Subcutaneous abdominal adipose tissue (tissue), 5 donors: ENCODE data around the gene ZNF584.

Experiments used
- H3K27ac ChIP-seq: one replicate; pipeline ENCODE4 v1.7.0; 2013; ENCODE audit warnings: low read depth, mild to moderate bottlenecking, inconsistent platforms, low read length, moderate library complexity
- H3K27me3 ChIP-seq, 5 donors: one replicate each; pipeline ENCODE4 v1.7.0; 2013; ENCODE audit warnings: low read length in 5 of 5, inconsistent platforms in 1 of 5; ENCODE audit not compliant: control insufficient read depth in 5 of 5, insufficient read depth in 4 of 5
- H3K36me3 ChIP-seq, 5 donors: one replicate each; pipeline ENCODE4 v1.7.0; 2013; ENCODE audit warnings: low read length in 5 of 5; ENCODE audit not compliant: control insufficient read depth in 5 of 5, insufficient read depth in 5 of 5
- H3K4me1 ChIP-seq, 5 donors: one replicate each; pipeline ENCODE4 v1.7.0; 2013; ENCODE audit warnings: low read length in 5 of 5, mild to moderate bottlenecking in 3 of 5, moderate library complexity in 1 of 5; ENCODE audit not compliant: control insufficient read depth in 5 of 5, insufficient read depth in 5 of 5
- H3K4me3 ChIP-seq, 5 donors: one replicate each; pipeline ENCODE4 v1.7.0; 2013; ENCODE audit warnings: low read length in 5 of 5, low read depth in 1 of 5
- H3K9ac ChIP-seq, 5 donors: one replicate each; pipeline ENCODE4 v1.7.0; 2013; ENCODE audit warnings: low read length in 5 of 5, mild to moderate bottlenecking in 4 of 5, moderate library complexity in 3 of 5
- H3K9me3 ChIP-seq, 5 donors: one replicate each; pipeline ENCODE4 v1.7.0; 2013; ENCODE audit warnings: low read length in 5 of 5; ENCODE audit not compliant: control insufficient read depth in 5 of 5
- donor health status: healthy.
- donor health status: healthy.
- donor health status: healthy.
- donor health status: healthy.
- donor health status: healthy.

Gene ZNF584

GRCh38 chr19:58406818-58407657 is 1.4 kb upstream of the ZNF584 start:
- Histone ChIP-seq H3K27me3 (no peaks in the 10 kb centered on the region), H3K9me3 (no peaks in the 10 kb centered on the region), H3K27ac (peak overlapping the region; percentile 91), H3K36me3 (no peaks in the 10 kb centered on the region), H3K4me1 (peaks cover 10 to 34% (median 31%) of the 10 kb centered on the region in 5 donors), H3K4me3 (peak overlapping the region; percentile 71 to 96 (median 91)), H3K9ac (peak overlapping the region in 4 of 5 donors; percentile 85 to 95 (median 88))

- Histone ChIP-seq H3K27me3 (no peaks in the 10 kb centered on the region), H3K4me3 (peak overlapping the region; percentile 71 to 96 (median 91)), H3K4me1 (peaks cover 10 to 31% (median 28%) of the 10 kb centered on the region in 5 donors), H3K9me3 (no peaks in the 10 kb centered on the region), H3K27ac (peak overlapping the region; percentile 91), H3K9ac (peak overlapping the region; percentile 68 to 95 (median 86)), H3K36me3 (no peaks in the 10 kb centered on the region)
Measured at GRCh38 chr19:58407658-58408151, 744 bp upstream of the ZNF584 start.

DNA sequence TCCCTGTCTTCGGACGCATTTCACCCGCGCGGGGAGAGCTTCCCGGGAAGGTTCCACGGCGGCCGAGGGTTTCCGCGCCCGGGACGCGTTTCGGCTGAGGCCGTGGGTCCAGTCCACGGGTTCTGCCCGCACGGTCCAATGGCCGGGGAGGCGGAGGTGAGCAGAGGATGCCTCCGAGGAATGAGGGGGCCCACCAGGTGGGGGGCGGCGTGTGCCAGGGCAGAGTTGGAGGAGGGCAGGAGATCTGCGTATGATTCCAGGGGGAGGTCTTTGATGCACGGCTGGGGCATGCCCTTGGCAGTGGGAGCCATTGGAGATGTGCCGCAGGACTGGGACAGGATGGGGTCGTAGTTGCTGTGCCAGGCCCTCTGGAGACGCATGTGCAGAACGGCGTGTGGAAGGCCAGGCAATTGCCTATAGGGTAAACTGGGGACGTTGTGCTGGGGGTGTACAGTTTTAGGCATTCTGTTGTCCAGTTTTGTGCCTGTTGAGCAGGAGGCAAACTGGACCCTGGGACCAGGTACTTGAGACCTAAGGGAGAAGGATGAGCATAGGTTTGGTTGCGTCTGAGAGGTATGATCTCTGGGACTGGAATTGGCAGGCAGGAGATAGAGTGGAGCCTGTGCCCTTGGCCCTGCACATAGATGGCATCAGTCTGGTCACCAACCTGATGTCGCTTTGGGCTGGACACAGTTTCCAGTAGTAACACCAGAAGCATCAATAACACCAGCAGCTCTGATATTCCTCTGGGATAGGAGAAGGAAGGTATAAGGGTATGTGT is 751 bp downstream of the ZNF584 start:
- H3K9me3 ChIP-seq = no peaks in the 10 kb centered on the region
- H3K4me1 ChIP-seq = peaks cover 10 to 31% (median 28%) of the 10 kb centered on the region in 5 donors
- H3K27ac ChIP-seq = peak overlapping the region; percentile 91
- peak overlapping the region; percentile 71 to 95 (median 86) for H3K9ac ChIP-seq
- no peaks in the 10 kb centered on the region for H3K36me3 ChIP-seq
- H3K4me3 ChIP-seq = peak overlapping the region; percentile 82 to 96 (median 91)
- H3K27me3 ChIP-seq = no peaks in the 10 kb centered on the region

DNA sequence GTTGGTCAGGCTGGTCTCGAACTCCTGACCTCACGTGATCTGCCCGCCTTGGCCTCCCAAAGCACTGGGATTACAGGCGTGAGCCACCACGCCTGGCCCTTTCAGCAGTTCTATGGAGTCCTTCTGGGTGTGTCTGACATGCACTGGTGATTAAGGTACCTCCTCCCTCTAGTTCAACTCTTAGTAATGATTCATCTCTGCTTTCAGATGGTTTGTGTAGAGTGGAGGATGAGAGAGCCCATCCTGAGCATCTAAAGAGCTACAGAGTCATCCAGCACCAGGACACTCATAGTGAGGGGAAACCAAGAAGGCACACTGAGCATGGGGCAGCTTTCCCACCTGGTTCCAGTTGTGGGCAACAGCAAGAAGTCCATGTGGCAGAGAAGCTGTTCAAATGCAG is 8.2 kb downstream of the ZNF584 start:
- H3K9me3 ChIP-seq = peaks cover 0 to 8% (median 0%) of the 10 kb centered on the region in 5 donors
- peaks cover 4 to 40% (median 33%) of the 10 kb centered on the region in 5 donors for H3K36me3 ChIP-seq
- no peaks in the 10 kb centered on the region for H3K27me3 ChIP-seq
- H3K4me1 ChIP-seq = peaks cover 0 to 3% (median 0%) of the 10 kb centered on the region in 5 donors
- H3K4me3 ChIP-seq = no peak overlapping the region
- no peak overlapping the region for H3K27ac ChIP-seq
- H3K9ac ChIP-seq = no peak overlapping the region

GRCh38 chr19:58417071-58417470 is 8.6 kb downstream of the ZNF584 start:
- Histone ChIP-seq H3K9ac (peak overlapping the region in 1 of 5 donors; percentile 42), H3K27ac (no peak overlapping the region), H3K4me3 (no peak overlapping the region), H3K4me1 (peaks cover 0 to 3% (median 0%) of the 10 kb centered on the region in 5 donors), H3K36me3 (peaks cover 4 to 40% (median 36%) of the 10 kb centered on the region in 5 donors), H3K9me3 (peaks cover 0 to 8% (median 0%) of the 10 kb centered on the region in 5 donors), H3K27me3 (no peaks in the 10 kb centered on the region)

- Histone ChIP-seq H3K9me3 (peaks cover 47 to 68% (median 61%) of the 10 kb centered on the region in 5 donors), H3K27ac (no peak overlapping the region), H3K27me3 (peaks cover 0 to 4% (median 0%) of the 10 kb centered on the region in 5 donors), H3K9ac (no peak overlapping the region), H3K4me3 (peak overlapping the region in 3 of 5 donors; percentile 6 to 37 (median 12)), H3K36me3 (peaks cover 4 to 25% (median 6%) of the 10 kb centered on the region in 5 donors), H3K4me1 (peaks cover 0 to 4% (median 0%) of the 10 kb centered on the region in 5 donors)
Measured at GRCh38 chr19:58428617-58429016, 20.2 kb downstream of the ZNF584 start.

DNA sequence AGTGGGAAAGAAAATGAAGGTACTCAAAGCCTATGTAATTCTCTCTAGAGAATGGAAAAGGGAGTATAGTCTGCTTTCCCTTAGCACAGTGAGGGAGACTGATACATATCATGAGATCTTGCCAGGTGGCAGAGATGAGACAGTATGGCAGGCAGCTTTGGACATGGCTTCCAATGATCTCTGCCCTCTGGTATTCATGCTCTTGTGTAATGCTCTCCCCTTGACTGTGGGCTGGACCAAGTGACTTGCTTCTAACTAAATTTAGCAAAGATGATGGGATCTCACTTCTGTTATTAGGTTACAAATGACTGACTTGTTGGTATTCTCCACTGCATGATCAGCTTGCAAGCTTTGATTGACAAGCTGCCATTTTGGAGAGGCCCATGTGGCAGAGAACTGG is 21.3 kb downstream of the ZNF584 start:
- Histone ChIP-seq H3K4me1 (peaks cover 0 to 12% (median 0%) of the 10 kb centered on the region in 5 donors), H3K27me3 (peaks cover 0 to 9% (median 0%) of the 10 kb centered on the region in 5 donors), H3K9me3 (peaks cover 59 to 79% (median 72%) of the 10 kb centered on the region in 5 donors), H3K9ac (no peak overlapping the region), H3K27ac (no peak overlapping the region), H3K36me3 (peaks cover 15 to 36% (median 17%) of the 10 kb centered on the region in 5 donors), H3K4me3 (peak overlapping the region in 4 of 5 donors; percentile 13 to 59 (median 49))

DNA sequence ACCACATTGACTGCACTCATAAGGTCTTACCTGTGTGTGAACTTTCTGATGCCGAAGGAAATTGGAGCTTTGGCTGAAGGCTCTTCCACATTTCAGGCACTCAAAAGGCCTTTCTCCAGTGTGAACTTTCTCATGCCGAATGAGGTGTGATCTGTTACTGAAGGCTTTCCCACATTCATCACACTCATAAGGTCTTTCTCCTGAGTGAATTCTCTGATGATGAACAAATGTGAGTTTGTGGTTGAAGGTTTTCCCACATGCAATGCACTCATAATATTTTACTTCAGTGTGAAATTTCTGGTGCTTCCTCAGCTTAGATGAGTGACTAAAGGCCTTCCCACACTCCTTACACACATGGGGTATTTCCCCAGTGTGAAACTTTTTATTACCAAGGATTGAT is 25.8 kb downstream of the ZNF584 start:
- Histone ChIP-seq H3K9me3 (peaks cover 74 to 90% (median 83%) of the 10 kb centered on the region in 5 donors), H3K4me1 (peaks cover under 1 to 14% (median 4%) of the 10 kb centered on the region in 5 donors), H3K36me3 (peaks cover 30 to 61% (median 45%) of the 10 kb centered on the region in 5 donors), H3K27me3 (peaks cover 0 to 9% (median 0%) of the 10 kb centered on the region in 5 donors), H3K27ac (no peak overlapping the region), H3K4me3 (peak overlapping the region; percentile 23 to 59 (median 49)), H3K9ac (peak overlapping the region in 1 of 5 donors; percentile 43)

GRCh38 chr19:58439576-58440554 is 31.4 kb downstream of the ZNF584 start, which contains the start of gene ZNF132:
ZNF132 (minus strand) TSS chr19:58440153; CDS start chr19:58439821, 332 bp downstream.
- Histone ChIP-seq H3K36me3 (peaks cover 11 to 30% (median 24%) of the 10 kb centered on the region in 5 donors), H3K4me3 (peak within 1 kb of the TSS; percentile 87 to 99 (median 94)), H3K9ac (peak within 1 kb of the TSS; percentile 63 to 79 (median 73)), H3K27ac (peak within 1 kb of the TSS; percentile 67), H3K27me3 (no peaks in the 10 kb centered on the region), H3K4me1 (peaks cover 3 to 20% (median 18%) of the 10 kb centered on the region in 5 donors), H3K9me3 (peaks cover 27 to 40% (median 32%) of the 10 kb centered on the region in 5 donors)
